NCI-H524 (cell line): Measurements from ENCODE around the gene SMIM14.
"Not testable (repeated sequence)": the region's sequence is repeated elsewhere in the genome, so short reads cannot be mapped to it uniquely, and the experiment has no call there.

Source experiments
- DNase-seq, 2 experiments: peaks; one replicate each; lab custom pipeline; 2025; lab: John Stamatoyannopoulos, UW

Gene SMIM14

DNA sequence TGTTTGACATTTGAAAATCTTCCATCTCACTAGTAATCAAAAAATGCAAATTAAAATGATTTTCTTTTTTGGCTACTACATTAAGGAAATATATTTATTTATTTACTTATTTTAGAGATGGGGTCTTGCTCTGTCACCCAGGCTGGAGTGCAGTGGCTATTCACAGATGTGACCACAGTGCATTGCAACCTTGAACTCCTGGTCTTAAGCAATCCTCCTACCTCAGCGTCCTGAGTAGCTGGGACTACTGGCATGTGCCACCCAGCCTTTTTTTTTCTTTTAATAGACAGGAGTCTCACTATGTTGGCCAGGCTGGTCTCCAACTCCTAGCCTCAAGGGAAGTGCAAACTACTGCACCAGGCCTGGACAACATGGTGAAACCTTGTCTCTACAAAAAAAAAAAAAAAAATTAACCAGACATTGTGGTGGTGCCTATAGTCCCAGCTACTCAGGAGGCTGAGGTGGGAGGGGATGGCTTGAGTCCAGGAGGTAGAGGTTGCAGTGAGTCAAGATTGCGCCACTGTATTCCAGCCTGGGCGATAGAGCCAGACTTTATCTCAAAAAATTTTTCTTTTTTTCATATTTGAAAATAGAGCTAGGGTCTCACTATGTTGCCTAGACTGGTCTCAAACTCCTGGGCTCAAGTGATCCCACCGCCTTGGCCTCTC is 4.4 kb upstream of the SMIM14 start:
- DNase-seq, result no peak

GRCh38 chr4:39641451-39641850 is 2.8 kb upstream of the SMIM14 start:
- no peak for DNase-seq

GRCh38 chr4:39637586-39638353 is 895 bp downstream of the SMIM14 start:
- DNase-seq, result peak; percentile 34 to 53

- DNase-seq, result no peak
Measured at GRCh38 chr4:39637221-39637585, 1.5 kb downstream of the SMIM14 start.

DNA sequence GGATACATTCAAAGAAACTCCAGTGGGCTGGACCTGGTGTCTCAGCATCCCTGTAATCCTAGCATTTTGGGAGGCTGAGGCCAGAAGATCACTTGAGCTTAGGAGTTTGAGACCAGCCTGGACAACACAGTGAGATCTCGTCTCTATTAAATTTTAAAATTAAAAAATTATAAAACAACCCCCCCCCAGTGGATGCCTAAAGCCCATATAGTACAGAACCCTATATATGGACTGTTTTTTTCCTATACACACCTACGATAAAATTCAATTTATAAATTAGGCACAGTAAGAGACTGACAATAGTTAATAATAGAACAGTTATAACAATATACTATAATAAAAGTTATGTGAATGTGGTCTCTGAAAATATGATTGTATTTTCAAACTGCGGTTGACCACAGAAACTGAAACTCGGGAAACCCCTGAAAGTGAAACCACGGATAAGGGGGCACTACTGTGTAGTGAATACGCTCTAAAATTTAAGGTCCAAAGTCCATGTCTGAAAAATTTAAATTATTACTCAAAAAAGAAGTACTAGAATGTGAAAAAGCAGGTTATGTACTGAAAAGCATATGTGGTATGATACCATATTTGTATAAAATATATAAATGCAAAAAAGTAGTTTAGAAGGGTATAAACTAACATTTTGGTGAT is 2.0 kb downstream of the SMIM14 start:
- no peak for DNase-seq

- no peak for DNase-seq
Measured at GRCh38 chr4:39635023-39635422, 3.6 kb downstream of the SMIM14 start.

GRCh38 chr4:39631700-39632079 is 7.0 kb downstream of the SMIM14 start:
- no peak for DNase-seq

DNA sequence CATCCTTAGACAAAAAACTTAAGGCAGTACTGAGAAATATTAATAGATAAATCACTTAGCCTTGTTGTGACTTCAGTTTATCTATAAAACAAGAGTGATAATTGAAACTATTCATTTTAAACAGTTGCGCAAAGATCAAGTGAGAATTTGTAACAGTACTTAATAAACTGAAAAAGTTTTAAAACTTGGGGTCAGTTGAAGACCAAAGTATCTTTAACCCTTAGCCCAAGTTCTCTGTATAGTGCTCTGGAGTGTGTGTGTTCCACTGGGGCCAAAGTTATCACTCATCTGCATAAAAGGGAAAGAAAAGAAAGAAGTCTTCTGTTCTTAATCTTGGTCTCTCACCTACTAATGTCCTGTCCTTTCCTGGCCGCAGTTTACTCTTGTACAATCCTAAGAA is 11.3 kb downstream of the SMIM14 start:
- no peak for DNase-seq

DNA sequence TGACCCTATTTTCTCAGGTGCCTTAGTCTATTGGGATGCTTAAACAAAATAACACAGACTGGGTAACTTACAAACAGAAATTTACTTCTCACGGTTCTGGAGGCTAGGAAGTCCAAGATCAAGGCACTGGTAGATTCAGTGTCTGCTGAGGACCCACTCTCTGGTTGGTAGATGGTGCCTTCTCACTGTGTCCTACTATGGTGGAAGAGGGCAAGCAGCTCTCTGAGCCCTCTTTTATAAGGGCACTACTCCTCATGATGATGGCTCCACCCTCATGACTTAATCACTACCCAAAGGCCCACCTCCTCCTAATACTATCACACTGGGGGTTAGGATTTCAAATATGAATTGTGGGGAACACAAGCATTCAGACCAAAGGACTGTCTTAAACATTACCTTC is 11.8 kb downstream of the SMIM14 start:
- DNase-seq, result no peak

DNA sequence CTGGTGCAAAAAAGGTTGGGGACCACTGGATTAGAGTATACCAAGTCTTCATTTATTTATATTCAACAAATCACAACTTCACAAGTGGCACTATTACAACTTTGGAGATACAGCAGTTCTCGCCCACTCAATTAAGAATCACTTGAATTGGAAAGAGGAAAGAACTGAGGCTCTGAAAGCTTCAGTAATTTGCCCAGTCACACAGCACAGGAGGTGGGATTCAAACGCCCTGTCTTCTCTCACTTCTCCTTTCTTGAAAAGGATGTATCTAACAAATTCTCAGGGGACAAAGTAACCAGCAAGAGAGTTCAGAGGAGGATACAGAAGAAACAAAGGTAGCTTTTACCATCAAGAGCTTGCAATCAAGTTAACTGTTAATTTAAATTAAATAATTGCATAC is 12.4 kb downstream of the SMIM14 start:
- no peak for DNase-seq

GRCh38 chr4:39621582-39621981 is 17.1 kb downstream of the SMIM14 start:
- no peak for DNase-seq

DNA sequence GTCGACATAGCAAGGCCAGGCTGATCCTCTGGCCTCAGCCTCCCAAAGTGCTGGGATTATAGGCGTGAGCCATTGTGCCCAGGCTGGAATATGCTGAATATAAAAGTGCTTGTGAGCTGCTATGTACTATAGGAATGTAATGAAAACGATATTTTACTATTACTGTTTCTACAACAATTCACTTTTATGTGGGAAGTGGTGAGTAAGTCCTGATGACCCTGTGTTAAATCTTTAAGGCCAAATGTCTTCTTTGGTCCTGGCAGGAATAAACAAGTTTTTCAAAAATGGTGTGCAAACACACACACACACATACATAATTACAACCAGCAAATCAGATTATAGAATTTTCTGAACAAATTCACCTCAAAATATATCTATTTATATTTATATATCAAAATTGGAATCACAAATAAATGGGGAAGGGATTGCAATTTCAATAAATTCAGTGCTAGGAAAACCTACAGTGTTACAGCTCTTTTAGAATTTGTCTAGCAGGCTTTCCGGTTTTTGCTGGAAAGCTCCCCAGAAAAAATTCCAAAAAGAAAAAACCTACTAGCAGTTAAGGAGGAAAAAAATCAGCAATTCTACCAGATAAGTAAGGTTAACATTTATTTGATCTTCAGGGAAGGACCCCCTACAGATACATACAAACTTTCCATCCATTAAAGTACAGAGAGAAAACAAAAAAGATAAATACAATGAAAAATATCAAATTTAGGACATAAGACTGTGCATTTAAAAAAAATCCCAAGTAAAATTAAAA is 17.9 kb downstream of the SMIM14 start:
- DNase-seq, result no peak

GRCh38 chr4:39617534-39617933 is 21.1 kb downstream of the SMIM14 start:
- DNase-seq, result no peak

GRCh38 chr4:39616651-39617050 is 22.0 kb downstream of the SMIM14 start:
- no peak for DNase-seq

GRCh38 chr4:39616112-39616511 is 22.6 kb downstream of the SMIM14 start:
- not testable (repeated sequence) for DNase-seq

GRCh38 chr4:39614487-39615162 is 24.0 kb downstream of the SMIM14 start:
- DNase-seq, result no peak

DNA sequence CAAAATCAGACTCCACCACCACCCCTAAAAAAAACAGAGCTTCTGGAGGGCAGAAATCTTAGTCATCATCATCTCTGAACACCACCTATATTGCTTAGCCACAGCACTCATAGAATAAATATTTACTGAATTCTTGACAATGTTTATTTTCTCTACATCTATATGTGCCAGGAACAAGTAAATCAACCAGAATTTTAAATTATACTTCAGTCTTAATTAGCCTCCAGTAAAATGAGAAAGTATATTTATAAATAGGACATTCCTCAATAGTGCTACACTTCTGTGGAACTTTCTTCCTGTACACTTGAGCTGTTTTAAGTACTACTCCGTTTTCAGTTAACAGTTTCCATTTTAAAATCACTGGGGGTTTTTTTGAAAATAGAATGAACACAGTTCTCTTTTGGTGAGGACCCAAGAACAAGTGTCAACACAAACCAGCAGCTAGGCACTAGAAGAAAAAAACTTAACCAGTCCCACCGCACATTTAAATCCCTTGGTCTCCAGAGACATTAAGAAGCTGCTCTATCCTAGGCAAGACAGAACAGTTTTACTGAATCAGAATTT is 25.5 kb downstream of the SMIM14 start:
- no peak for DNase-seq

GRCh38 chr4:39609454-39609931 is 29.2 kb downstream of the SMIM14 start:
- DNase-seq, result no peak

DNA sequence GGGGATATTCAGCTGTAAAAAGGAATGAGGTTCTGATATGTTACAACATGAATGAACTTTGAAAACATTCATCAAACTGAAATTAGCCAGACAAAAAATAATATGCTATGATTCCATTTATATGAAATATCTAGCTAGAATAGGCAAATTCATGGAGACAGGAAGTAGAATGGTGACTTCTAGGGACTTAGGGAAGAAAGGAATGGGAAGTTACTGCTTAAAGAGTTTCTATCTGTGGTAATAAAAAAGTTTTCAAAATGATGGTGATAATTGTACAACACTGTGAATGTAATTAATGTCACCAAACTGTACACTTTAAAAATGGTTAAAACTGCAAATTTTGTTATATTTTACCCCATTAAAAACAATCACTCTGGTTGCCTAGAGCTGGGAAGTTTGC is 30.2 kb downstream of the SMIM14 start:
- no peak for DNase-seq

- no peak for DNase-seq
Measured at GRCh38 chr4:39606747-39607146, 31.9 kb downstream of the SMIM14 start.

GRCh38 chr4:39597695-39598381 is 40.8 kb downstream of the SMIM14 start:
- no peak for DNase-seq
